Pancreas (tissue), 10 donors: ENCODE results near the gene CEP95. TPM values are rescaled to one million over a fixed set of nuclear protein-coding genes. Genes with fewer than 3 reads are reported as not detected.

Experiments
- ATAC-seq, 4 donors: fragments of 200-7000 bp; cut with Tn5 transposase; one replicate each; pipeline versions ENCODE4 v1.8.0 to v1.9.1; 2020; ENCODE audit warnings: mild to moderate bottlenecking in 4 of 4, moderate library complexity in 4 of 4
- DNase-seq, 6 donors: peaks; one replicate each; pipeline ENCODE4 v3.0.0-alpha.2; 2020
- FAIRE-seq: peaks from 2 replicates; lab custom pipeline; 2012; peaks lifted over from hg19 to GRCh38; lab: Jason Lieb, UNC
- H3K27ac ChIP-seq, 4 donors: fragments of 200-600 bp; sonication (generic); 1 replicate in 3 of 4; 2 replicates in 1 of 4; pipeline versions ENCODE4 v1.5.0 to v1.8.0; 2020
- H3K27me3 ChIP-seq, 4 donors: fragments of 200-600 bp; one replicate each; pipeline ENCODE4 v1.8.0; 2021
- H3K36me3 ChIP-seq, 3 donors: fragments of 200-600 bp; sonication (generic) in 1 of 3; one replicate each; pipeline versions ENCODE4 v1.5.0 to v1.8.0; 2020 to 2021
- H3K4me1 ChIP-seq, 3 donors: fragments of 200-600 bp; one replicate each; pipeline ENCODE4 v1.8.0; 2021
- H3K4me3 ChIP-seq, 4 donors: fragments of 200-600 bp; sonication (generic) in 2 of 4; one replicate each; pipeline versions ENCODE4 v1.5.0 to v1.8.0; 2020 to 2021
- H3K9me3 ChIP-seq, 4 donors: fragments of 200-600 bp; one replicate each; pipeline ENCODE4 v1.8.0; 2021
- WGBS, 2 donors: extraction: QIAGEN DNeasy Blood & Tissue Kit; methylation state at CpG; one replicate each; pipeline ENCODE4 v1.1.7; 2013; 5-methylcytosine and 5-hydroxymethylcytosine counted together
- intact Hi-C, 3 donors: fragments of 100-400 bp; cut with DNase I; formaldehyde crosslinking; loops; one replicate each; pipeline versions ENCODE4 v1.11.1 to v1.14.2; 2022
- polyA plus RNA-seq, 2 donors: library from polyadenylated mRNA; stranded (reverse); fragments of 200-250 nt; gene quantifications; one replicate each; pipeline ENCODE4 v1.2.3, GENCODE V29; 2013
- total RNA-seq, 6 donors: library from RNA; stranded (reverse); fragmentation: NEBNext Ultra II Directional in 4 of 6; extraction: Animal tissue kit (Norgen Biotek cat#: 25700) in 4 of 6; gene quantifications; one replicate each; pipeline versions ENCODE4 v1.2.1 to v1.2.4, GENCODE V29; 2021 to 2023
- TF ChIP-seq, protein P1 (sequence below), 4 donors: fragments of 200-600 bp; sonication (generic) in 3 of 4; IDR thresholded peaks; one replicate each; pipeline versions ENCODE4 v1.5.0 to v1.8.0; 2021; ENCODE audit warnings: antibody characterized with exemption in 4 of 4
- donor health status: healthy with polysubstance abuse.
- donor health status: DM: no; HTN: no; CAD: no; lungs with moderate emphysema.
- donor health status: DM: no; HTN: no; CAD: no.
- donor health status: control.
- donor health status: control.
- donor health status: Bipolar disorder and iron deficiency.
- donor health status: DM: yes; HTN: yes; CAD: no.
- donor health status: DM: no; HTN: no; CAD: no.
- donor health status: DM: no; HTN: no; CAD: no.
- donor health status: DM: yes; HTN: yes; CAD: no.

The CEP95 gene
- total and polyA plus RNA-seq, 8 donors, result 10.0 to 80.8 (median 21.7) TPM

- no peak for FAIRE-seq
- no peaks in the 10 kb centered on the region for H3K27me3 ChIP-seq
- DNase-seq, result no peak
- peaks cover 0 to 82% (median 5%) of the 10 kb centered on the region in 3 donors for H3K36me3 ChIP-seq
- ATAC-seq, result no peak
- intact Hi-C loops, result no loop called here
- 93 to 97% methylated on average over 6 of the region's 6 CpGs for WGBS, 2 donors
- H3K9me3 ChIP-seq, result no peaks in the 10 kb centered on the region
- TF ChIP-seq, protein P1, sequence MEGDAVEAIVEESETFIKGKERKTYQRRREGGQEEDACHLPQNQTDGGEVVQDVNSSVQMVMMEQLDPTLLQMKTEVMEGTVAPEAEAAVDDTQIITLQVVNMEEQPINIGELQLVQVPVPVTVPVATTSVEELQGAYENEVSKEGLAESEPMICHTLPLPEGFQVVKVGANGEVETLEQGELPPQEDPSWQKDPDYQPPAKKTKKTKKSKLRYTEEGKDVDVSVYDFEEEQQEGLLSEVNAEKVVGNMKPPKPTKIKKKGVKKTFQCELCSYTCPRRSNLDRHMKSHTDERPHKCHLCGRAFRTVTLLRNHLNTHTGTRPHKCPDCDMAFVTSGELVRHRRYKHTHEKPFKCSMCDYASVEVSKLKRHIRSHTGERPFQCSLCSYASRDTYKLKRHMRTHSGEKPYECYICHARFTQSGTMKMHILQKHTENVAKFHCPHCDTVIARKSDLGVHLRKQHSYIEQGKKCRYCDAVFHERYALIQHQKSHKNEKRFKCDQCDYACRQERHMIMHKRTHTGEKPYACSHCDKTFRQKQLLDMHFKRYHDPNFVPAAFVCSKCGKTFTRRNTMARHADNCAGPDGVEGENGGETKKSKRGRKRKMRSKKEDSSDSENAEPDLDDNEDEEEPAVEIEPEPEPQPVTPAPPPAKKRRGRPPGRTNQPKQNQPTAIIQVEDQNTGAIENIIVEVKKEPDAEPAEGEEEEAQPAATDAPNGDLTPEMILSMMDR (IDR thresholded peaks at IDR 0.05), result no peak
- no peak overlapping the region for H3K4me3 ChIP-seq
- H3K27ac ChIP-seq, result no peak overlapping the region
- no peaks in the 10 kb centered on the region for H3K4me1 ChIP-seq
These were observed 12.8 kb downstream of the CEP95 start for GRCh38 chr17:64519601-64520000.

GRCh38 chr17:64520359-64520758 lies 13.6 kb downstream of the CEP95 start:
- H3K27me3 ChIP-seq, result no peaks in the 10 kb centered on the region
- H3K27ac ChIP-seq, result no peak overlapping the region
- no peak for FAIRE-seq
- peaks cover 0 to 81% (median 6%) of the 10 kb centered on the region in 3 donors for H3K36me3 ChIP-seq
- TF ChIP-seq, protein P1 (IDR thresholded peaks at IDR 0.05), result no peak
- H3K4me1 ChIP-seq, result no peaks in the 10 kb centered on the region
- intact Hi-C loops, result no loop called here
- ATAC-seq, result no peak
- H3K9me3 ChIP-seq, result no peaks in the 10 kb centered on the region
- no peak overlapping the region for H3K4me3 ChIP-seq
- WGBS, 2 donors, result 97 to 98% methylated on average over 6 of the region's 6 CpGs
- no peak for DNase-seq

- H3K4me3 ChIP-seq, result no peak overlapping the region
- no peaks in the 10 kb centered on the region for H3K27me3 ChIP-seq
- H3K36me3 ChIP-seq, result peaks cover 10 to 84% (median 46%) of the 10 kb centered on the region in 3 donors
- intact Hi-C loops, result no loop called here
- no peak overlapping the region for H3K27ac ChIP-seq
- 95 to 98% methylated on average over 2 of the region's 2 CpGs for WGBS, 2 donors
- no peak for FAIRE-seq
- no peak for ATAC-seq
- peaks cover 0 to 6% (median 0%) of the 10 kb centered on the region in 3 donors for H3K4me1 ChIP-seq
- TF ChIP-seq, protein P1 (IDR thresholded peaks at IDR 0.05), result no peak
- no peak for DNase-seq
- H3K9me3 ChIP-seq, result no peaks in the 10 kb centered on the region
These were observed 21.1 kb downstream of the CEP95 start for GRCh38 chr17:64527914-64528313.

DNA sequence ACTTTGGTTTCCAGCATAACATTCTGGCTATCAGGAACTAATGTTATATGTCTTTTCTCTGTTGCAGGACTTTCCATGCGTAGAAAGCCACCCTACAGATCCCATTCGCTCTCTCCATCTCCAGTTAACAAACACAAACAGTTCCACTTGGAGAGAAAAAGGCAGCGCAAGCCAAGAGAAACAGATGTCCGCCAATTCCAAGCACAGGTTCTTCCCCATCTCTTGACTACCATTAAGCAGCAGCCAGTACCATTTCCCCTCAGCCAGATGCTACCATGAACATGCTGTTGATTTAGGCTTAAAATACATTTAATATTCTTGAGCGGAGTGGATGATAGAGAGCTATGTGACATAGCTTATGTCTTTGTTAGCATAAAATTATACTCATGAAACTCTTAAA lies 22.4 kb downstream of the CEP95 start:
- peaks cover 10 to 83% (median 46%) of the 10 kb centered on the region in 3 donors for H3K36me3 ChIP-seq
- 91 to 94% methylated on average over 5 of the region's 5 CpGs for WGBS, 2 donors
- no peak overlapping the region for H3K27ac ChIP-seq
- TF ChIP-seq, protein P1 (IDR thresholded peaks at IDR 0.05), result no peak
- H3K4me3 ChIP-seq, result no peak overlapping the region
- DNase-seq, result no peak
- H3K9me3 ChIP-seq, result no peaks in the 10 kb centered on the region
- no peaks in the 10 kb centered on the region for H3K27me3 ChIP-seq
- H3K4me1 ChIP-seq, result peaks cover 0 to 6% (median 0%) of the 10 kb centered on the region in 3 donors
- intact Hi-C loops, result no loop called here
- no peak for FAIRE-seq
- ATAC-seq, result no peak

GRCh38 chr17:64531955-64532371 lies 25.2 kb downstream of the CEP95 start:
- no peak for DNase-seq
- Histone ChIP-seq H3K36me3 (peaks cover 10 to 65% (median 41%) of the 10 kb centered on the region in 3 donors), H3K4me1 (peaks cover 0 to 6% (median 0%) of the 10 kb centered on the region in 3 donors), H3K27me3 (no peaks in the 10 kb centered on the region), H3K4me3 (no peak overlapping the region), H3K27ac (no peak overlapping the region), H3K9me3 (no peaks in the 10 kb centered on the region)
- ATAC-seq, result peak; percentile 35 to 76 (median 56)
- TF ChIP-seq, protein P1 (IDR thresholded peaks at IDR 0.05), result no peak
- intact Hi-C loops, result no loop called here
- FAIRE-seq, result no peak
- 38 to 47% methylated on average over 5 of the region's 5 CpGs for WGBS, 2 donors
